Uterus (tissue), 2 donors: ENCODE data around the gene DLG4.

Experiments used
- POLR2A ChIP-seq, 2 donors: fragments of 450-650 bp; IDR thresholded peaks; one replicate each; pipeline ENCODE4 v1.6.1; 2016; ENCODE audit warnings: antibody characterized with exemption in 2 of 2, mild to moderate bottlenecking in 1 of 2, moderate library complexity in 1 of 2
- TF ChIP-seq, protein P1 (sequence below), 4 experiments: fragments of 200-600 bp in 2 of 4; fragments of 450-650 bp in 2 of 4; sonication (generic) in 2 of 4; IDR thresholded peaks; one replicate each; pipeline ENCODE4 v1.5.1; 2016 to 2019; ENCODE audit warnings: antibody characterized with exemption in 4 of 4, mild to moderate bottlenecking in 2 of 4, moderate library complexity in 1 of 4

DNA sequence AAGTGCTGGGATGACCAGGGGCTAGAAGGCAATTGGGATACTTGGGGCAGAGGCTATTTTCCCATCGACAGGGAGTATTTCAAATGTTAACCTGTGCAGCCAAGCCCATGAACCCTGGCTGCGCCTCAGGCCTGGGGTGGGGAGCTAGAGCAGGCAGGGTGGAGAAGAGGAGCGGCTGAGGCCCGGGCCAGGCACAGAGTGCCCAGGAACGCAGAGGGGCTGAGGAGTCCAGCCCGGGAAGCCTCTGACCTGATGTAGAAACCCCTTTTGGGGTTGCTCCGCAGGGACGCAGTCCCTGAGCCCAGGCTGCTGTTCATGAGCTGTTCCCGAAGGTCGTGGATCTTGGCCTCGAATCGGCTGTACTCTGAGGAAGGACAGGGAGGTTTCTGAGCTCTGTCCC is 23.7 kb downstream of the DLG4 start:
- TF ChIP-seq, protein P1, sequence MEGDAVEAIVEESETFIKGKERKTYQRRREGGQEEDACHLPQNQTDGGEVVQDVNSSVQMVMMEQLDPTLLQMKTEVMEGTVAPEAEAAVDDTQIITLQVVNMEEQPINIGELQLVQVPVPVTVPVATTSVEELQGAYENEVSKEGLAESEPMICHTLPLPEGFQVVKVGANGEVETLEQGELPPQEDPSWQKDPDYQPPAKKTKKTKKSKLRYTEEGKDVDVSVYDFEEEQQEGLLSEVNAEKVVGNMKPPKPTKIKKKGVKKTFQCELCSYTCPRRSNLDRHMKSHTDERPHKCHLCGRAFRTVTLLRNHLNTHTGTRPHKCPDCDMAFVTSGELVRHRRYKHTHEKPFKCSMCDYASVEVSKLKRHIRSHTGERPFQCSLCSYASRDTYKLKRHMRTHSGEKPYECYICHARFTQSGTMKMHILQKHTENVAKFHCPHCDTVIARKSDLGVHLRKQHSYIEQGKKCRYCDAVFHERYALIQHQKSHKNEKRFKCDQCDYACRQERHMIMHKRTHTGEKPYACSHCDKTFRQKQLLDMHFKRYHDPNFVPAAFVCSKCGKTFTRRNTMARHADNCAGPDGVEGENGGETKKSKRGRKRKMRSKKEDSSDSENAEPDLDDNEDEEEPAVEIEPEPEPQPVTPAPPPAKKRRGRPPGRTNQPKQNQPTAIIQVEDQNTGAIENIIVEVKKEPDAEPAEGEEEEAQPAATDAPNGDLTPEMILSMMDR (IDR thresholded peaks at IDR 0.05) = no peak
- no peak for TF ChIP-seq POLR2A (IDR thresholded peaks at IDR 0.05)
